IPS-15b (cell line): ENCODE measurements around the gene RUNDC3A.

Experiments used
- H3K27me3 ChIP-seq: one replicate; pipeline ENCODE4 v1.6.1; 2013; ENCODE audit warnings: low read length; ENCODE audit not compliant: control insufficient read depth, insufficient read depth
- H3K36me3 ChIP-seq: one replicate; pipeline ENCODE4 v1.6.1; 2013; ENCODE audit warnings: low read length; ENCODE audit not compliant: control insufficient read depth, insufficient read depth
- H3K4me1 ChIP-seq: one replicate; pipeline ENCODE4 v1.6.1; 2013; ENCODE audit warnings: mild to moderate bottlenecking, low read length; ENCODE audit not compliant: control insufficient read depth, insufficient read depth
- H3K4me3 ChIP-seq: one replicate; pipeline ENCODE4 v1.5.1; 2013; ENCODE audit warnings: low read depth, low read length
- H3K9ac ChIP-seq: one replicate; pipeline ENCODE4 v1.6.1; 2013; ENCODE audit warnings: low read depth, mild to moderate bottlenecking, low read length
- H3K9me3 ChIP-seq: one replicate; pipeline ENCODE4 v1.6.1; 2013; ENCODE audit warnings: mild to moderate bottlenecking, low read length; ENCODE audit not compliant: control insufficient read depth, insufficient read depth

Gene RUNDC3A

DNA sequence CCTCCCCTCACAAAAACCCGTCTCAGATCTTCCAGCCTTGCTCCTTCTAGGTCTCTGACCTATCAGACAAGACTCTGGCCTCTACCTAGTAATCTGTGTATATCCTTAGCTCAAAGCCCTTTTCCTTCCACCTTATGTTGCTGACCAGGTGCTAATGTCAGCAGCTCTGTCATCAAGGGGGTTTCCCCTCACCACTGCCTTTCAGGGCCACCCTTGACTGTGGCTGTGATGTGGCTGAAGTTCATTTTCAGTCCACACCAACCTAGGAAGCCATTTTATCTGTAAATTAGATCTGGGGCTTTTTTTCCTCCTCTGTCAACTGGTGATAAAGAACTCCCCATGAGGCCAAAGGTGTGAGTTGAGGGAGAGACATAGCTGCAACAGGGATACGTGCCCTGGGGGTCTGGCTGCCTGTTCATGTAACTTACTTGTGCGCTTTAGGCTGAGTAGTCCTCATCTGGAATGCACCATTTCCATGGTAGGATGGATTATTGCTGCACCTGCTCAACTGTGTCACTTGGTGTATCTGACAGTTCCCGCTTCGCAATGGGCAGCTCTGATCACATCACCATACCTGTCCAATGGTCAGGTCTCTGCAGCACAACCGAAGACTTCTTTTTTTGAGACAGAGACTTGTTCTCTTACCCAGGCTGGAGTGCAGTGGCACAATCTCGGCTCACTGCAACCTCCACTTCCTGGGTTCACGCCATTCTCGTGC, 14.7 kb upstream of the RUNDC3A start:
- no peaks in the 10 kb centered on the region for H3K9me3 ChIP-seq
- H3K4me1 ChIP-seq = no peaks in the 10 kb centered on the region
- no peak overlapping the region for H3K9ac ChIP-seq
- no peaks in the 10 kb centered on the region for H3K27me3 ChIP-seq
- H3K36me3 ChIP-seq = no peaks in the 10 kb centered on the region
- H3K4me3 ChIP-seq = no peak overlapping the region

DNA sequence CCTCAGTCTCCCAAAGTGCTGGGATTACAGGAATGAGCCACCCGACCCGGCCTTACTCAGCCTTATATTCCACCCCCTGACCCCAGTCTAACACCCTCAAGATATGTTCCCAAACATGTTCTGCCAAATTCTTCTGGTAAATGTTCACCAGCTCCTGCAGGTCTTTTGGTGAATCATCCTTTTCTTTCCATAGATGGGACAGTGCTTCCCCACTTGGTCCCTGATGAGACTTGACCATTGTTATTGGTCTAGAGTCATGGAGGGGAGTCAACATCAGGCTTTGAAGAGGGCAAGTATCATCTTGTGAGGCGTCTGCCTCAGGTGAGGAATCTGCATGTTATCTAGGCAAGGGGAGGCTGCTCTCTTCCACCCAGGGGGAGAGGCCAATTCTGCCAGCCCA, 10.4 kb upstream of the RUNDC3A start:
- H3K9ac ChIP-seq = no peak overlapping the region
- no peak overlapping the region for H3K4me3 ChIP-seq
- no peaks in the 10 kb centered on the region for H3K27me3 ChIP-seq
- H3K4me1 ChIP-seq = no peaks in the 10 kb centered on the region
- H3K9me3 ChIP-seq = no peaks in the 10 kb centered on the region
- no peaks in the 10 kb centered on the region for H3K36me3 ChIP-seq

DNA sequence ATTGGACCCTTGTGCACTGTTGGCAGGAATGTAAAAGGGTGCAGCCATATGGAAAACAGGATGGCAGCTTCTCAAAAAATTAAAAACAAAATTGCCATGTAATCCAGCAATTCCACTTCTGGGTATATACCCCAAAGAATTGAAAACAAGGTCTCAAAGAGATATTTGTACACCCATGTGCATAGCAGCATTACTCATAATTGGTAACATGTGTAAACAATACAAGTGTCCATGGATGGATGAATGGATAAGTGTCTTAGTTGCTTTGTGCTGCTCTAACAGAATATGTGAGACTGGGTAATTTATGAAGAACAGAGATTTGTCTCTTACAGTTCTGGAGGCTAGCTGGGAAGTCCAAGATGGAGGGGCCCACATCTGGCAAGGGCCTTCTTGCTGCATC, 3.8 kb upstream of the RUNDC3A start:
- peaks cover 10% of the 10 kb centered on the region for H3K4me1 ChIP-seq
- no peak overlapping the region for H3K4me3 ChIP-seq
- no peaks in the 10 kb centered on the region for H3K27me3 ChIP-seq
- no peak overlapping the region for H3K9ac ChIP-seq
- H3K36me3 ChIP-seq = no peaks in the 10 kb centered on the region
- H3K9me3 ChIP-seq = no peaks in the 10 kb centered on the region

DNA sequence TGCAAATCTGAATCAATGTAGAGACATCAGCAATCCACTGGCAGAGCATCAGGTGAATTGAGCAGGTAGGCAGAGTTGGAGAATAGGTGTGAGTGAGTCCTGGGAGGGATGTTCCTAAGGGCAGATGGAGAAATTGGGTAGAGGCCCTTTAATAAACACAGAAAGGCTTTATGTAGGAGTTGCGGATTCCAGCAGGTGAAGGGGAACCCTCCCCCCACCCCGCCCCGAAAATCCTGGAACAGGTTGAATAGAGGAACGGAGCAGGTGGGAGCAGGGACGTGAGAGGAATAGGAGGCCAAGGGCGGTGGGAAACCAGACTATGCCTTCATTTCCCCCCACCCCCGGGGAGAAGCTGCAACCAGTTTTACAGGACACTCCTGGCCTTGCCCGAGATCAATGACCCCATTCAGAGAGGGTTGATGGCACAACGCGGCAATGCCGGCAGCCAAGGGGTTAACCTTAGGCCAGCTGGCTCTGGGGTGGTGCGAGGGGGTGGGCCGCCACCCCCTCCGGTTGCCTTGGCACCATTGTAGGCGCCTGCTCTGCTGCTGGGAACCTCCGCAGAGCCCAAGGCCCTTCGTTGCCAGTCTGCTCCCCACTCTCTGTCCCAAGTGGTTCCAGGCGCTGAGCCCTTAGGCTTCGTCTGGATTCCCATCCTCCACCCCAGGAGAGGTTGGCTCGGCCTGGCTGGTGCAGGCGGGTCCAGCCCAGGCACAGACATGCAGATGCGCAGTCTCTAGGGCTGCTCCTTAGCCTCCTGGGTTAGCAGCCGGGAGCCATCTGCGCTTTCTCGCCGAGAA, 814 bp upstream of the RUNDC3A start:
- Histone ChIP-seq H3K9ac (peak overlapping the region; percentile 12), H3K4me3 (peak overlapping the region; percentile 69), H3K9me3 (no peaks in the 10 kb centered on the region), H3K36me3 (no peaks in the 10 kb centered on the region), H3K27me3 (no peaks in the 10 kb centered on the region), H3K4me1 (peaks cover 25% of the 10 kb centered on the region)

DNA sequence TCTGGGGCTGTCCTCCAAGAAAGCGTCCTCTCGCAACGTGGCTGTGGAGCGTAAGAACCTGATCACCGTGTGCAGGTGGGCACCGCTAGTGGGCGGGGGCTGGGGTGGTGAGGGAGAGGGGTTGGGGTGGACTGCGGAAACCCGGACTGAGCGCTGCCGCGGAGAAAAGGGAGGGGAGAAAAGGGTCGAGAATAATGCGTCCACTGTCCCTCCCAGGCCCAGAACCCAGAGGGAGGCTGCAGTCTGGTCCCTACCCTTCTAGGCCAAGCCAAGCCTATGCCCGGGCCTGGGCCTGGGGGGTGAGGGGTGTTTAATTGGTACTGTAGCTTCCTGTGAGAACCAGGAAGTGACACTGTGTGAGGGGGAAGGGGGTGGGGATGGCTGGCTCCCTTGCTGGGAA, 464 bp downstream of the RUNDC3A start:
- H3K9ac ChIP-seq = no peak overlapping the region
- H3K4me3 ChIP-seq = peak overlapping the region; percentile 46
- no peaks in the 10 kb centered on the region for H3K9me3 ChIP-seq
- peaks cover 1% of the 10 kb centered on the region for H3K27me3 ChIP-seq
- H3K36me3 ChIP-seq = no peaks in the 10 kb centered on the region
- H3K4me1 ChIP-seq = peaks cover 29% of the 10 kb centered on the region

DNA sequence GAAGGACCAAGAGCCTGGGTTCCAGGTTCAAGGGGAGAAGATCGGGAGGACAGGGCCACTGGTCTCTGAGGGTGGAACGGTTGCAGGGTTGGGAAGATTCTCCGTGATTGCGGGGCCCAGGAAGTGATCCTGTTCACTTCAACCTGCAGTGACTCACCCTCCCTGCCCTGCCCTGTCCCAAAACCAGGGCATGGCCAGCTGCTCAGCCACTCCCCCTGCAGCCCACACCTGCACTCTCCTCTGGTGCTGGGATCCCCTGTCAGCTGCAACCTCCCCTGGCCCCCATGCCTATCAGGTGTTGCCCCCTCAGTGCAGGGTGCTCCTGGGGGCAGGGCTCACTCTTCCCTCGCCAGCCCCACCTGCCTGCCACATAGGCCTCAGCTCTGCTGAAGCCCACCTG, 1.1 kb downstream of the RUNDC3A start:
- H3K4me3 ChIP-seq = peak overlapping the region; percentile 46

DNA sequence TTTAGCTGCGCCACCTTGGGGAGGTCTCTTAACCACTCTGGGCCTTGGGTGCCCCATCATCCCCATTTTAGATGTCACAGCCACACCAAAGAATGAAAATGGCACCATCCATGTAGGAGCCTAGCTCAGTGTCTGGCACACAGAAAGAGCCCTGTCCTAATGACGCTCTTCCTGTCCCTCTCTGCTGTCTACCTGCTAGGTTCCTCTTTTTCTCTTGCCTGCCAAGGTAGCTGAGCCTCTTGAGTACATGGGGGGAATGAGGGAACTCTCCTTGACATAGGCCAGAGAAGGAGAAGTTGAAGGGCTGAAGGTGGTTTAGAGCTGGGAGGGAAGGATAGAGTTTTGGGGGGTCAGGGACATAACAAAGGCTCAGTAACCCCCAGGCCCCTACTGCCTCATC, 1.8 kb downstream of the RUNDC3A start:
- Histone ChIP-seq H3K9ac (no peak overlapping the region), H3K27me3 (peaks cover 7% of the 10 kb centered on the region)

More for the DNA sequence above, 1.1 kb downstream of the RUNDC3A start:
- no peaks in the 10 kb centered on the region for H3K9me3 ChIP-seq
- peaks cover 29% of the 10 kb centered on the region for H3K4me1 ChIP-seq
- peaks cover 6% of the 10 kb centered on the region for H3K27me3 ChIP-seq
- H3K9ac ChIP-seq = no peak overlapping the region
- H3K36me3 ChIP-seq = no peaks in the 10 kb centered on the region

DNA sequence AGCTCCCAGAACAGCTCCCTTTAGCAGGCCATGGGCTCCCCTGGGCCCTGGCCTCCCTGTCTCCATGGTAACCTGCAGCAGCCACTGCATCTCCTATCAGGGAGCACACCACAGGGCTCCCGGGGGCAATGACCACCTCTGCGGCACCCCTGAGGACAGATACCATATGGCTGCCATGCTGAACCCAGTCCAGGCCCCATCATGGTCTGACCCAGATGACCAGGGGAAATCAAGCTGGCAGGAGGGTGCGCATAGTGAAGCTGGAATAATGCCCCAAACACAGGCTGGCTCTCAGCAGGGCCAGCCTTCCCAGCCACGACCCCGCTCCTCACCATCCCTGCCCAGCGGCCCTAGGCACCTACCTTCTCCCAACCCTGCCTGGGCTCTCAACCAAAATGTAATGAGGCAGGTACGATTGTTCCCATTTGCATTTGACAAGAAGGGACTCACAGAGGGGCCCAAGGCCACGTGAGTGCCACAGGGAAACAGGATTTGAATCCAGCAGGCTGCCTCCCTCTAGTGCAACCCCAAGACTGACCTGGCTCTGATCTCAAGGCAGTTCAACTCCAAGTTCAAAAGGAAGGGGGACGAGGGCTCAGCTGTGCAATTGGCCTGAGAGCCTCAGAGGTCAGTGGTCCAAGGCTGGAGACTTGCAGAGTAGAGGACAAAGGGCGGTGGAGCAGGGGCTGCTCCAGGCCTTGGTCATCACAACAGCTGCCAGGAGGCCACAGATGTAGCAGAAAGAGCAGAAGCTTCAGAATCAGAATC, 2.4 kb downstream of the RUNDC3A start:
- Histone ChIP-seq H3K27me3 (peaks cover 7% of the 10 kb centered on the region), H3K9me3 (no peaks in the 10 kb centered on the region), H3K4me1 (peaks cover 29% of the 10 kb centered on the region), H3K4me3 (no peak overlapping the region), H3K36me3 (no peaks in the 10 kb centered on the region), H3K9ac (no peak overlapping the region)

More for the DNA sequence above, 1.8 kb downstream of the RUNDC3A start:
- Histone ChIP-seq H3K4me1 (peaks cover 29% of the 10 kb centered on the region), H3K4me3 (no peak overlapping the region), H3K36me3 (no peaks in the 10 kb centered on the region), H3K9me3 (no peaks in the 10 kb centered on the region)

DNA sequence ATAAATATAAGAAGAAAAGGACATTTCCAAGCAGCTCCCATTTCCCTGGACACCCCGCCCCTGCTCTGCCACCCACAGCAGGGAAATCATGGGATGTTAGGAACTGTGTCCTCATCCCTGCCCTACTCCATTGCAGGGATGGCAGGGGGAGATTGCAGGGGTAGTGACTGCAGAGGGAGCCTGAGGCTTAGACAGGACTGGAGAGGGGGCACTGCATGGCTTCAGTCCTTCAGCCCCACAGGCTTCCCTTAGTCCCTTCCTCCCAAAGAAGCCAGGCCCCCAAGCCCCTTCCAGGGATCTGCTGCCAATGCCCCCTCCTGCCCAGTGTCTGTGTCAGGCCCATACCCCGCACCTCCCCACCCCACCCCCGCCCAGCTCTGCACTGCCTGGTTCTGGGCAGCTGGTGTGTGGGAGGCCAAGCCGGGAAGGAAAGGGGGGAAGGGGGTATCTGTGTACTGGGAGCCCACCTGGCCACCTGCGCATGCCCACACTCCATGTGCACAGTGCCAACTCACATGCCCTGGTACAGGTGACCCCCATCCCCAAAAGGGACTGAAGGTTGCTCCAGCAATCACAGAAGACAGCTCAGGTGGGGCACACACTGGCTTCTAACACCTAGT, 3.3 kb downstream of the RUNDC3A start:
- Histone ChIP-seq H3K4me1 (peaks cover 29% of the 10 kb centered on the region), H3K27me3 (peaks cover 7% of the 10 kb centered on the region), H3K9ac (no peak overlapping the region), H3K36me3 (no peaks in the 10 kb centered on the region), H3K4me3 (no peak overlapping the region), H3K9me3 (no peaks in the 10 kb centered on the region)

DNA sequence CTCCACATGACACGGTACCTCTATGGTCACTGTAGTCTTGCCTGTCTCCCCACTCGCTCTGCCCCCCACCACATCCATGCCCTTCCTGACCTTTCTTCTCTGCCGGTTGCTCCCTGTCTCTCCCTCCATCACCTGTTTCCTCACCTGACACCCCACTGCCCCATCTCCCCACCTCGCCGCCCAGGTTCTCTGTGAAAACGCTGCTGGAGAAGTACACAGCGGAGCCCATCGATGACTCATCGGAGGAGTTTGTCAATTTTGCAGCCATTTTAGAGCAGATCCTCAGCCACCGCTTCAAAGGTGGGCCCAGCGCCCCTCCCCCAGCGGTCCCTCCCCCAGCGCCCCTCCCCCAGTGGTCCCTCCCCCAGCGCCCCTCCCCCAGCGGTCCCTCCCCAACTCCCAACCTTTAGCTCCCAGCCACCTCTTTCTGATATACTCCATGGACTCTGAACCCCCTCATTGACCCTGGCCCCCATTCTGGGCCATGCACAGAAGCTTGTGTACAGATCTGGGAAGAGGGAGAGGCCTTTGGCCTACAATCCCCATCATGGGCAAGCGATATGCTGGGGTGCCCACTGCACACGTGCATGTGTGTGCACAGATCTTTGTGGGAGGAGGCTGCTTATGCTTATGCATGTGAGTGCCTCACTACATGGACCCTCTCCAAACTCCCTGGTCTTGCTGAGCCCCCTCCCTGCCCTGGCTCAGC, 4.1 kb downstream of the RUNDC3A start:
- Histone ChIP-seq H3K4me3 (no peak overlapping the region), H3K27me3 (peaks cover 7% of the 10 kb centered on the region), H3K36me3 (no peaks in the 10 kb centered on the region), H3K9ac (no peak overlapping the region), H3K9me3 (no peaks in the 10 kb centered on the region), H3K4me1 (peaks cover 22% of the 10 kb centered on the region)

DNA sequence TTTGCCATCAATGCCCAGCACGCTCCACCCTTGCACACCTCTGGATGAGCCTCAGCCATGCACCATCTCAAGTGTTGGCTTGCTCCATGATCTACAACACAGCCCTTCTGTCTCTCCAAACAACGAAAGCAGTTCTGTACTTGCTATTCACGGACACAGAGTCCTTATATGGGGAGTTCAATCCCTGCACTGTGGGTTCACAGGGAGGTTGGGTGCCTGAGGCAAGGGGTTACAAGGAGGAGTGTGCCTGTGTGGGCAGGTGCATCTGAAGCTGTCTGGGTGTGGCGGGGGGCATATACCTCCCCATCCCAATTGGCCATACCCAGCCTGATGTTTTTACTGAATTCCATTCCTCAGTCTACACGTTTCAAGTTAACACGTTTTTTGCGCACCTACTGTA, 5.6 kb downstream of the RUNDC3A start:
- Histone ChIP-seq H3K4me1 (peaks cover 22% of the 10 kb centered on the region), H3K4me3 (peak overlapping the region; percentile 67), H3K27me3 (peaks cover 7% of the 10 kb centered on the region)

More for the DNA sequence above, 5.6 kb downstream of the RUNDC3A start:
- Histone ChIP-seq H3K9me3 (no peaks in the 10 kb centered on the region), H3K36me3 (no peaks in the 10 kb centered on the region), H3K9ac (no peak overlapping the region)
